Parietal lobe (tissue), 2 donors: ENCODE measurements around the gene AFF2. TPM values are rescaled to one million over a fixed set of nuclear protein-coding genes. Genes with fewer than 3 reads are reported as not detected.

Experiments used
- small RNA-seq: library from RNA; depleted of rRNA; stranded (forward); fragments of <200 nt; gene quantifications from one replicate; pipeline ENCODE3, GENCODE V24; 2014; ENCODE audit warnings: low replicate concordance
- total RNA-seq: library from RNA; depleted of rRNA; stranded (reverse); fragments of >200 nt; gene quantifications from one replicate; pipeline ENCODE4 v1.2.3, GENCODE V29; 2014

Gene AFF2
- total RNA-seq: 124 TPM

GRCh38 chrX:148500423-148501385 is at the start of gene AFF2:
TSS of gene AFF2 (plus strand) at chrX:148500617. CDS start at chrX:148501098, 481 bp downstream.

Small RNAs within 50 kb of the gene (small RNA-seq; reads per million reads assigned to genes)
- gene RN7SKP267: not detected
